Hepatocyte (in vitro differentiated cells): ENCODE data around the gene SYT7. TPM values are rescaled to one million over a fixed set of nuclear protein-coding genes. Genes with fewer than 3 reads are reported as not detected.

Experiments used
- DNase-seq: peaks from one replicate; pipeline ENCODE4 v3.0.0-alpha.2; 2016; ENCODE audit warnings: low spot score
- H2AFZ ChIP-seq: fragments of 200-600 bp; sonication (generic); 2 replicates; pipeline ENCODE4 v1.6.0; 2016; ENCODE audit warnings: antibody characterized with exemption, mild to moderate bottlenecking
- H3K27ac ChIP-seq: fragments of 200-600 bp; sonication (generic); 2 replicates; pipeline ENCODE4 v1.5.1; 2016; ENCODE audit warnings: mild to moderate bottlenecking
- H3K27me3 ChIP-seq: fragments of 200-600 bp; sonication (generic); 2 replicates; pipeline ENCODE4 v1.6.1; 2016
- H3K36me3 ChIP-seq: fragments of 200-600 bp; sonication (generic); replicated peaks from 2 replicates; pipeline ENCODE4 v1.5.1; 2016; ENCODE audit warnings: low read depth; ENCODE audit not compliant: insufficient read depth
- H3K4me1 ChIP-seq: fragments of 200-600 bp; sonication (generic); 2 replicates; pipeline ENCODE4 v1.5.1; 2016; ENCODE audit warnings: mild to moderate bottlenecking, moderate library complexity; ENCODE audit not compliant: insufficient read depth
- H3K4me2 ChIP-seq: fragments of 200-600 bp; sonication (generic); 2 replicates; pipeline ENCODE4 v1.6.0; 2016
- H3K4me3 ChIP-seq: fragments of 200-600 bp; sonication (generic); 2 replicates; pipeline ENCODE4 v1.5.1; 2016; ENCODE audit warnings: mild to moderate bottlenecking
- H3K79me2 ChIP-seq: fragments of 200-600 bp; sonication (generic); 2 replicates; pipeline ENCODE4 v1.6.0; 2017; ENCODE audit warnings: mild to moderate bottlenecking
- H3K9me2 ChIP-seq: fragments of 200-600 bp; sonication (generic); replicated peaks from 2 replicates; pipeline ENCODE4 v1.6.0; 2017; ENCODE audit warnings: mild to moderate bottlenecking; ENCODE audit not compliant: insufficient read depth
- H3K9me3 ChIP-seq: fragments of 200-600 bp; sonication (generic); 2 replicates; pipeline ENCODE4 v1.5.1; 2016; ENCODE audit warnings: low read depth, mild to moderate bottlenecking
- H4K20me1 ChIP-seq: fragments of 200-600 bp; sonication (generic); 2 replicates; pipeline ENCODE4 v1.6.0; 2016; ENCODE audit warnings: mild to moderate bottlenecking; ENCODE audit not compliant: insufficient read depth, poor library complexity, severe bottlenecking
- EZH2 ChIP-seq: fragments of 200-600 bp; sonication (generic); IDR thresholded peaks from 2 replicates; pipeline ENCODE4 v1.6.1; 2016; ENCODE audit warnings: antibody characterized with exemption, mild to moderate bottlenecking, borderline replicate concordance
- EZH2phosphoT487 ChIP-seq: fragments of 200-600 bp; sonication (generic); IDR thresholded peaks from one replicate; pipeline ENCODE4 v1.6.1; 2018; ENCODE audit warnings: antibody characterized with exemption, mild to moderate bottlenecking, low read depth, moderate library complexity; ENCODE audit not compliant: unreplicated experiment, severe bottlenecking
- WGBS: methylation state at CpG from one replicate; pipeline ENCODE4 v1.1.6; 2016; ENCODE audit warnings: low lambda C conversion rate; ENCODE audit errors: missing lambda C conversion rate; 5-methylcytosine and 5-hydroxymethylcytosine counted together
- polyA plus RNA-seq: library from polyadenylated mRNA; unstranded; fragments of >200 nt; fragmentation: Nextera tagmentation; extraction: Ambion mirVana; gene quantifications from 2 replicates; pipeline ENCODE4 v1.2.1, GENCODE V29; 2016
- total RNA-seq: library from RNA; depleted of rRNA; stranded (reverse); fragments of >200 nt; gene quantifications from 2 replicates; pipeline ENCODE4 v1.2.3, GENCODE V29; 2014
- TF ChIP-seq, protein P1 (sequence below): fragments of 200-600 bp; sonication (generic); IDR thresholded peaks from 2 replicates; pipeline ENCODE4 v1.5.1; 2016; ENCODE audit warnings: antibody characterized with exemption, mild to moderate bottlenecking; ENCODE audit not compliant: poor library complexity

SYT7 gene
- total and polyA plus RNA-seq, 2 experiments from 2014 or later, result 11.3 to 15.5 TPM

- Histone ChIP-seq H3K27me3 (no peaks in the 10 kb centered on the region), H3K4me3 (no peak overlapping the region), H4K20me1 (no peaks in the 10 kb centered on the region), H3K27ac (peak overlapping the region; percentile 88), H3K79me2 (no peaks in the 10 kb centered on the region), H3K9me2 (no peaks in the 10 kb centered on the region), H3K36me3 (no peaks in the 10 kb centered on the region), H2AFZ (no peak overlapping the region), H3K9me3 (no peaks in the 10 kb centered on the region), H3K4me2 (no peak overlapping the region), H3K4me1 (peaks cover 22% of the 10 kb centered on the region)
- peak; percentile 69 for DNase-seq
- TF ChIP-seq EZH2phosphoT487, result no peak
- TF ChIP-seq, protein P1, sequence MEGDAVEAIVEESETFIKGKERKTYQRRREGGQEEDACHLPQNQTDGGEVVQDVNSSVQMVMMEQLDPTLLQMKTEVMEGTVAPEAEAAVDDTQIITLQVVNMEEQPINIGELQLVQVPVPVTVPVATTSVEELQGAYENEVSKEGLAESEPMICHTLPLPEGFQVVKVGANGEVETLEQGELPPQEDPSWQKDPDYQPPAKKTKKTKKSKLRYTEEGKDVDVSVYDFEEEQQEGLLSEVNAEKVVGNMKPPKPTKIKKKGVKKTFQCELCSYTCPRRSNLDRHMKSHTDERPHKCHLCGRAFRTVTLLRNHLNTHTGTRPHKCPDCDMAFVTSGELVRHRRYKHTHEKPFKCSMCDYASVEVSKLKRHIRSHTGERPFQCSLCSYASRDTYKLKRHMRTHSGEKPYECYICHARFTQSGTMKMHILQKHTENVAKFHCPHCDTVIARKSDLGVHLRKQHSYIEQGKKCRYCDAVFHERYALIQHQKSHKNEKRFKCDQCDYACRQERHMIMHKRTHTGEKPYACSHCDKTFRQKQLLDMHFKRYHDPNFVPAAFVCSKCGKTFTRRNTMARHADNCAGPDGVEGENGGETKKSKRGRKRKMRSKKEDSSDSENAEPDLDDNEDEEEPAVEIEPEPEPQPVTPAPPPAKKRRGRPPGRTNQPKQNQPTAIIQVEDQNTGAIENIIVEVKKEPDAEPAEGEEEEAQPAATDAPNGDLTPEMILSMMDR, result no peak
- TF ChIP-seq EZH2, result no peak
- 51% methylated on average over 4 of the region's 4 CpGs for WGBS
These were observed 20.6 kb upstream of the SYT7 start for GRCh38 chr11:61601512-61601911.

GRCh38 chr11:61599968-61600710 lies 19.3 kb upstream of the SYT7 start:
- no peak overlapping the region for H2AFZ ChIP-seq
- H3K9me3 ChIP-seq, result no peaks in the 10 kb centered on the region
- H3K27ac ChIP-seq, result no peak overlapping the region
- H3K36me3 ChIP-seq, result no peaks in the 10 kb centered on the region
- no peaks in the 10 kb centered on the region for H3K9me2 ChIP-seq
- no peaks in the 10 kb centered on the region for H3K79me2 ChIP-seq
- no peaks in the 10 kb centered on the region for H4K20me1 ChIP-seq
- no peak overlapping the region for H3K4me2 ChIP-seq
- H3K27me3 ChIP-seq, result no peaks in the 10 kb centered on the region
- H3K4me3 ChIP-seq, result no peak overlapping the region
- no peak for TF ChIP-seq EZH2phosphoT487
- TF ChIP-seq EZH2, result no peak
- TF ChIP-seq, protein P1, result no peak
- peaks cover 22% of the 10 kb centered on the region for H3K4me1 ChIP-seq
- WGBS, result 78% methylated on average over 13 of the region's 13 CpGs
- DNase-seq, result no peak

DNA sequence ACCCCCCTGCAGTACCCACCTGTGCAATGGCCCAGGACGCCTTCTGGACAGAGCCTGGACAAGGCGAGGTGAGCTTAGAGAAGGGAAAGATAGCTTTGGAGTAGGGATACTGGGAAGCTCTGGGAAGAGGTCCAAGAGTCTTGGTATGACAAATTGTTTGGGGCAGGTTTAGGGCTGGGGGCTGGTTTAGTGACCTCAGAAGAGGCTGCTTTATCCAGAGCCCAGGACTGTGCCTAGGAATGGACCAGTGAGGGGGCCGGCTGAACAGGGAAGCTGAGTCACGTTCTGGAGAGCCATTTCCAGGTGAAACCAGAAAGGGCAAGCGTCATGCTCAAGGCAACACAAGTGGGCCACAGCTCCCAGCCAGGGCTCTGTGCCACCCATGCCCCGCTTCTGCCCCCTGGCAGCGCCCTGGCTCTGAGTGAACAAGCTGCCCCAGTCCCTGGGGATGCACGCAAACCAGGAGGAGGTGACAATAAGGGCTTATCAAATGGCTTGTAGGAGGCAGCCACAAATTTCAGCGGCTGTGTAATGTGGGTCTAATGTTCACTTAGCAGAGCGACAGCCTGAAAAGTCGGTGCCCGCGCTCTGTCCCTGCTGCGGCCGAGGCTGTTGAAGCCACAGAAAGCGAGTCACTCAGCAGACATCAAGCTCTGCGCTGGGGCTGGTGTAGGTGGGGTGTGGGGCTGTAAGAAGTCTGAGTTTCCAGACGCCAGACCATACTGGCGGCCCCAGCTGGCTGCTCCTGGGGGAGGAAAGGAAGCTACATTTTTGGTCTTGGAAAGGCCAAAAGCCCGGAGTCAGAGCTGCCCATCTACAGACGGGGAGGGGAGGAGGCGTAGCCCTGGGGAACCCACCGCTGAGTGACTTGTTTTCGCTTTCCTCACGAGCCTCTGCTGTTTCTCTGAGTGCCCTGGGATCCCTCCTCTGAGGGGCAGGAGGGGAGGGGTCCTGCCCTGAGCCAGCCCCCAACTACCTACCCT lies 18.3 kb upstream of the SYT7 start:
- Histone ChIP-seq H3K4me1 (peaks cover 22% of the 10 kb centered on the region), H3K27me3 (no peaks in the 10 kb centered on the region), H3K4me2 (peak overlapping the region; percentile 5), H3K9me2 (no peaks in the 10 kb centered on the region), H2AFZ (no peak overlapping the region), H3K79me2 (no peaks in the 10 kb centered on the region), H4K20me1 (no peaks in the 10 kb centered on the region), H3K4me3 (no peak overlapping the region), H3K27ac (no peak overlapping the region), H3K36me3 (no peaks in the 10 kb centered on the region), H3K9me3 (no peaks in the 10 kb centered on the region)
- DNase-seq, result peak; percentile 52
- TF ChIP-seq, protein P1, result no peak
- no peak for TF ChIP-seq EZH2phosphoT487
- TF ChIP-seq EZH2, result no peak
- 51% methylated on average over 24 of the region's 25 CpGs for WGBS
